K562 (cell line): ENCODE data around the gene MT2A. TPM values are rescaled to one million over a fixed set of nuclear protein-coding genes. Genes with fewer than 3 reads are reported as not detected.

Experiments
- ATAC-seq: fragments of 200-7000 bp; cut with Tn5 transposase; 3 replicates; pipeline ENCODE4 v1.9.1; 2020; ENCODE audit warnings: moderate library complexity
- BruUV-seq: library from RNA; stranded (reverse); fragments of 400-500 nt; replicated peaks from 2 replicates; lab custom pipeline; 2021; lab: Mats Ljungman, UMichigan
- CTCF ChIA-PET: fragments of 300-600 bp; formaldehyde crosslinking; extraction: SDS; loops from one replicate; lab custom pipeline; 2021; ENCODE audit warnings: low intra/inter-chr PET ratio; lab: Yijun Ruan, JAX
- POLR2A ChIA-PET: fragments of 300-600, 350-650 bp; sonication (Branson Sonifier 250); formaldehyde crosslinking; extraction: SDS; loops from one replicate; lab custom pipeline; 2021; ENCODE audit warnings: antibody characterized with exemption, inconsistent platforms; lab: Yijun Ruan, JAX
- DNase-seq, 4 experiments: peaks; one replicate each; pipeline versions ENCODE4 v3.0.0 to v3.0.0-alpha.2; 2011 to 2018; ENCODE audit warnings: low spot score in 3 of 4, mixed read lengths in 3 of 4; ENCODE audit errors: extremely low read depth in 1 of 4
- FAIRE-seq: peaks from 2 replicates; lab custom pipeline; 2011; peaks lifted over from hg19 to GRCh38; lab: Jason Lieb, UNC
- H2AFZ ChIP-seq: 2 replicates; pipeline ENCODE4 v1.6.0; 2011; ENCODE audit warnings: low read depth, low read length, control low read depth, inconsistent platforms
- H3K27ac ChIP-seq: fragments of 200-600 bp; 3 replicates; pipeline ENCODE4 v1.8.0; 2011; ENCODE audit warnings: low read depth, mild to moderate bottlenecking, control low read depth, inconsistent platforms, low read length, moderate library complexity, mixed read lengths; ENCODE audit errors: extremely low read depth
- H3K27me3 ChIP-seq, 2 experiments: fragments of 300-600 bp in 1 of 2; 2 replicates in 1 of 2; 3 replicates in 1 of 2; pipeline versions ENCODE4 v1.6.0 to v1.8.0; 2011; ENCODE audit warnings: inconsistent platforms in 2 of 2, low read length in 2 of 2, mild to moderate bottlenecking in 1 of 2, mixed read lengths in 1 of 2, moderate library complexity in 1 of 2; ENCODE audit not compliant: control insufficient read depth in 2 of 2, insufficient read depth in 2 of 2
- H3K36me3 ChIP-seq: fragments of 300-600 bp; 3 replicates; pipeline ENCODE4 v1.8.0; 2011; ENCODE audit warnings: mild to moderate bottlenecking, low read length, inconsistent platforms; ENCODE audit not compliant: control insufficient read depth, insufficient read depth
- H3K4me1 ChIP-seq, 2 experiments: fragments of 200-600 bp in 1 of 2; replicated peaks in 1 of 2; 2 replicates in 1 of 2; 3 replicates in 1 of 2; pipeline versions ENCODE4 v1.5.1 to v1.8.0; 2011; ENCODE audit warnings: inconsistent platforms in 2 of 2, low read length in 2 of 2, mild to moderate bottlenecking in 1 of 2, mixed read lengths in 1 of 2, moderate library complexity in 1 of 2; ENCODE audit not compliant: control insufficient read depth in 2 of 2, insufficient read depth in 2 of 2
- H3K4me2 ChIP-seq: 2 replicates; pipeline ENCODE4 v1.6.1; 2011; ENCODE audit warnings: low read length, control low read depth, inconsistent platforms, mixed read lengths; ENCODE audit not compliant: insufficient read depth
- H3K4me3 ChIP-seq: fragments of 200-600 bp; sonication (generic), shearing (Covaris generic); 2 replicates; pipeline ENCODE4 v1.5.1; 2016; ENCODE audit warnings: control low read depth, inconsistent platforms
- H3K79me2 ChIP-seq: fragments of 200-600 bp; 3 replicates; pipeline ENCODE4 v1.8.0; 2011; ENCODE audit warnings: low read length, inconsistent platforms; ENCODE audit not compliant: control insufficient read depth, insufficient read depth
- H3K9ac ChIP-seq, 2 experiments: 2 replicates each; pipeline versions ENCODE4 v1.6.0 to v1.6.1; 2011; ENCODE audit warnings: low read depth in 2 of 2, low read length in 2 of 2, control low read depth in 1 of 2, inconsistent platforms in 1 of 2, mild to moderate bottlenecking in 1 of 2, mixed read lengths in 1 of 2; ENCODE audit not compliant: insufficient read depth in 1 of 2
- H3K9me1 ChIP-seq: one replicate; pipeline ENCODE4 v1.6.0; 2011; ENCODE audit warnings: inconsistent platforms, mild to moderate bottlenecking, low read length, moderate library complexity; ENCODE audit not compliant: control insufficient read depth, insufficient read depth
- H3K9me3 ChIP-seq: replicated peaks from 2 replicates; pipeline ENCODE4 v1.5.1; 2011; ENCODE audit warnings: low read depth, low read length, inconsistent platforms; ENCODE audit not compliant: control insufficient read depth, insufficient read depth
- H4K20me1 ChIP-seq: replicated peaks from 2 replicates; pipeline ENCODE4 v1.6.1; 2011; ENCODE audit warnings: low read length, inconsistent platforms, mixed read lengths; ENCODE audit not compliant: control insufficient read depth, insufficient read depth
- LARP7 ChIP-seq: fragments of 450-650 bp; IDR thresholded peaks from 2 replicates; pipeline ENCODE4 v1.6.1; 2016
- MEF2D ChIP-seq: conservative IDR thresholded peaks from 2 replicates; pipeline ENCODE4 v1.6.1; 2016; ENCODE audit warnings: low read depth, missing genetic modification characterization, missing compliant biosample characterization
- MYBL2 ChIP-seq, 2 experiments: fragments of 450-650 bp in 1 of 2; sonication (generic) in 1 of 2; formaldehyde crosslinking in 1 of 2; IDR thresholded peaks; 2 replicates each; pipeline versions ENCODE4 v1.6.1 to v1.8.1; 2017 to 2022; ENCODE audit warnings: borderline replicate concordance in 1 of 2, inconsistent platforms in 1 of 2, low read depth in 1 of 2, mild to moderate bottlenecking in 1 of 2, missing genetic modification reagents in 1 of 2, moderate library complexity in 1 of 2
- PTTG1 ChIP-seq: fragments of 450-650 bp; IDR thresholded peaks from 2 replicates; pipeline ENCODE4 v1.6.1; 2016; ENCODE audit warnings: low read depth, mild to moderate bottlenecking, missing genetic modification characterization, missing compliant biosample characterization
- RUNX1 ChIP-seq: sonication (generic); IDR thresholded peaks from 2 replicates; pipeline ENCODE4 v1.6.1; 2016; ENCODE audit warnings: antibody characterized with exemption, low read depth
- SIN3B ChIP-seq: fragments of 450-650 bp; IDR thresholded peaks from 2 replicates; pipeline ENCODE4 v1.6.1; 2017; ENCODE audit warnings: low read depth, mild to moderate bottlenecking, moderate library complexity
- SP2 ChIP-seq: IDR thresholded peaks from 2 replicates; pipeline ENCODE4 v1.6.1; 2011; ENCODE audit warnings: mild to moderate bottlenecking, low read depth, low read length, moderate library complexity; ENCODE audit not compliant: poor library complexity, severe bottlenecking; ENCODE audit errors: extremely low read depth
- TCF7L2 ChIP-seq: fragments of 150-350 bp; IDR thresholded peaks from 2 replicates; pipeline ENCODE4 v1.6.1; 2016; ENCODE audit warnings: low read depth, mild to moderate bottlenecking, low read length, moderate library complexity
- ZNF197 ChIP-seq: fragments of 200-800 bp; sonication (Bioruptor generic); IDR thresholded peaks from 2 replicates; pipeline ENCODE4 v1.6.1; 2016; ENCODE audit warnings: low read depth, missing genetic modification characterization, missing compliant biosample characterization
- ZNF589 ChIP-seq: fragments of 200-800 bp; sonication (Bioruptor generic); IDR thresholded peaks from 2 replicates; pipeline ENCODE4 v1.6.1; 2016; ENCODE audit warnings: low read depth, missing genetic modification characterization, missing compliant biosample characterization
- WGBS: fragments of 100-300 bp; shearing (Covaris generic); methylation state at CpG from one replicate; pipeline ENCODE4 v1.1.6; 2016; ENCODE audit warnings: low coverage, mixed read lengths; ENCODE audit not compliant: insufficient coverage; ENCODE audit errors: missing lambda C conversion rate; 5-methylcytosine and 5-hydroxymethylcytosine counted together
- in situ Hi-C: fragments of 300-500 bp; cut with MboI; formaldehyde crosslinking; loops from 4 replicates; pipeline ENCODE4 v1.15.0; 2018; ENCODE audit warnings: inconsistent platforms, mixed read lengths
- intact Hi-C: fragments of 100-400 bp; cut with micrococcal nuclease; formaldehyde crosslinking; loops from 2 replicates; pipeline ENCODE4 v1.14.2; 2022
- polyA plus RNA-seq, 8 experiments: library from polyadenylated mRNA; depleted of rRNA in 4 of 8; stranded (reverse) in 5 of 8; unstranded in 3 of 8; fragments of >200 nt; fragmentation: Nextera tagmentation in 2 of 8; fragmentation: Illumina TruSeq in 1 of 8; extraction: Ambion mirVana in 2 of 8; extraction: Trizol in 1 of 8; gene quantifications; 2 replicates each; pipeline versions ENCODE4 v1.2.1 to v1.2.3, GENCODE V29; 2011 to 2014; ENCODE audit warnings: inconsistent platforms in 1 of 8, missing spikeins in 1 of 8
- total RNA-seq, 7 experiments: library from RNA; depleted of rRNA in 6 of 7; stranded (reverse); fragments of >200 nt in 6 of 7; fragmentation: Illumina TruSeq in 2 of 7; extraction: Trizol in 2 of 7; gene quantifications; 2 replicates each; pipeline versions ENCODE4 v1.2.1 to v1.2.3, GENCODE V29; 2011 to 2021; ENCODE audit warnings: low replicate concordance in 1 of 7
- TF ChIP-seq, protein P1 (sequence below): sonication (generic); formaldehyde crosslinking; IDR thresholded peaks from 2 replicates; pipeline ENCODE4 v1.9.0; 2022; ENCODE audit warnings: mild to moderate bottlenecking, missing genetic modification reagents
- TF ChIP-seq, protein P2 (sequence below): fragments of 250-450 bp; sonication (Bioruptor Pico); IDR thresholded peaks from 2 replicates; pipeline ENCODE4 v1.4.0; 2020; ENCODE audit warnings: mild to moderate bottlenecking, moderate library complexity, borderline replicate concordance
- TF ChIP-seq, protein P3 (sequence below): sonication (generic); formaldehyde crosslinking; IDR thresholded peaks from 2 replicates; pipeline ENCODE4 v1.8.0; 2023; ENCODE audit warnings: mild to moderate bottlenecking, missing genetic modification reagents

MT2A gene
- total and polyA plus RNA-seq, 9 of the 15 experiments (the other 6 are each of a cell fraction or from before 2014, with no cell fraction given), result 2.0 to 16.9 (median 8.5) TPM

DNA sequence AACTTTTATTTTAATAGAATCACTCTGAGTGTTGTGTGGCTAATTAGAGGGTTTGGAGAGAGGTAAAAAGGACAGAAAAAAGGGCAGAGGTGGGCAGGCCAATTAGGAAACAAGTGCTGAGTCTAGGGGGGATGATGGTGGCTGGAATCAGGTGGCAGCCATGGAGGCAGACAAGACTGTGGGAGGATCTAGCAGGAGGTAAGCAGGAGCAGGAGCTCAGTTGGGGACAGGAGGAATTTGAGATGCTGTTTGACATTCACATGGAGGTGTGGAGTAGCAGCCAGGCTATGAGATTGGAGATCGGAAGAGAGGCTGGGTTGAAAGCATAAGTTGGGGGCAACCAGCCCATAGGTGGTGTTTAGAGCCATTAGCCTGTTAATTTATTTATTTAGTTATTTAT lies 47.3 kb upstream of the MT2A start:
- TF ChIP-seq SP2 (no peak), RUNX1 (no peak), SIN3B (no peak), ZNF589 (CRISPR knock-in tag) (no peak), MEF2D (tag) (no peak), ZNF197 (CRISPR knock-in tag) (no peak), TCF7L2 (no peak), MYBL2 (IDR thresholded peaks at IDR 0.05; ENCODE audit: low read depth) (no peak), MYBL2 (CRISPR knock-in tag; IDR thresholded peaks at IDR 0.05; ENCODE audit: borderline replicate concordance) (no peak), PTTG1 (tag) (no peak), LARP7 (no peak)
- TF ChIP-seq, protein P1, sequence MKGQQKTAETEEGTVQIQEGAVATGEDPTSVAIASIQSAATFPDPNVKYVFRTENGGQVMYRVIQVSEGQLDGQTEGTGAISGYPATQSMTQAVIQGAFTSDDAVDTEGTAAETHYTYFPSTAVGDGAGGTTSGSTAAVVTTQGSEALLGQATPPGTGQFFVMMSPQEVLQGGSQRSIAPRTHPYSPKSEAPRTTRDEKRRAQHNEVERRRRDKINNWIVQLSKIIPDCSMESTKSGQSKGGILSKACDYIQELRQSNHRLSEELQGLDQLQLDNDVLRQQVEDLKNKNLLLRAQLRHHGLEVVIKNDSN (CRISPR knock-in tag), result no peak
- TF ChIP-seq, protein P2, sequence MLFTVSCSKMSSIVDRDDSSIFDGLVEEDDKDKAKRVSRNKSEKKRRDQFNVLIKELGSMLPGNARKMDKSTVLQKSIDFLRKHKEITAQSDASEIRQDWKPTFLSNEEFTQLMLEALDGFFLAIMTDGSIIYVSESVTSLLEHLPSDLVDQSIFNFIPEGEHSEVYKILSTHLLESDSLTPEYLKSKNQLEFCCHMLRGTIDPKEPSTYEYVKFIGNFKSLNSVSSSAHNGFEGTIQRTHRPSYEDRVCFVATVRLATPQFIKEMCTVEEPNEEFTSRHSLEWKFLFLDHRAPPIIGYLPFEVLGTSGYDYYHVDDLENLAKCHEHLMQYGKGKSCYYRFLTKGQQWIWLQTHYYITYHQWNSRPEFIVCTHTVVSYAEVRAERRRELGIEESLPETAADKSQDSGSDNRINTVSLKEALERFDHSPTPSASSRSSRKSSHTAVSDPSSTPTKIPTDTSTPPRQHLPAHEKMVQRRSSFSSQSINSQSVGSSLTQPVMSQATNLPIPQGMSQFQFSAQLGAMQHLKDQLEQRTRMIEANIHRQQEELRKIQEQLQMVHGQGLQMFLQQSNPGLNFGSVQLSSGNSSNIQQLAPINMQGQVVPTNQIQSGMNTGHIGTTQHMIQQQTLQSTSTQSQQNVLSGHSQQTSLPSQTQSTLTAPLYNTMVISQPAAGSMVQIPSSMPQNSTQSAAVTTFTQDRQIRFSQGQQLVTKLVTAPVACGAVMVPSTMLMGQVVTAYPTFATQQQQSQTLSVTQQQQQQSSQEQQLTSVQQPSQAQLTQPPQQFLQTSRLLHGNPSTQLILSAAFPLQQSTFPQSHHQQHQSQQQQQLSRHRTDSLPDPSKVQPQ (CRISPR knock-in tag), result no peak
- TF ChIP-seq, protein P3, sequence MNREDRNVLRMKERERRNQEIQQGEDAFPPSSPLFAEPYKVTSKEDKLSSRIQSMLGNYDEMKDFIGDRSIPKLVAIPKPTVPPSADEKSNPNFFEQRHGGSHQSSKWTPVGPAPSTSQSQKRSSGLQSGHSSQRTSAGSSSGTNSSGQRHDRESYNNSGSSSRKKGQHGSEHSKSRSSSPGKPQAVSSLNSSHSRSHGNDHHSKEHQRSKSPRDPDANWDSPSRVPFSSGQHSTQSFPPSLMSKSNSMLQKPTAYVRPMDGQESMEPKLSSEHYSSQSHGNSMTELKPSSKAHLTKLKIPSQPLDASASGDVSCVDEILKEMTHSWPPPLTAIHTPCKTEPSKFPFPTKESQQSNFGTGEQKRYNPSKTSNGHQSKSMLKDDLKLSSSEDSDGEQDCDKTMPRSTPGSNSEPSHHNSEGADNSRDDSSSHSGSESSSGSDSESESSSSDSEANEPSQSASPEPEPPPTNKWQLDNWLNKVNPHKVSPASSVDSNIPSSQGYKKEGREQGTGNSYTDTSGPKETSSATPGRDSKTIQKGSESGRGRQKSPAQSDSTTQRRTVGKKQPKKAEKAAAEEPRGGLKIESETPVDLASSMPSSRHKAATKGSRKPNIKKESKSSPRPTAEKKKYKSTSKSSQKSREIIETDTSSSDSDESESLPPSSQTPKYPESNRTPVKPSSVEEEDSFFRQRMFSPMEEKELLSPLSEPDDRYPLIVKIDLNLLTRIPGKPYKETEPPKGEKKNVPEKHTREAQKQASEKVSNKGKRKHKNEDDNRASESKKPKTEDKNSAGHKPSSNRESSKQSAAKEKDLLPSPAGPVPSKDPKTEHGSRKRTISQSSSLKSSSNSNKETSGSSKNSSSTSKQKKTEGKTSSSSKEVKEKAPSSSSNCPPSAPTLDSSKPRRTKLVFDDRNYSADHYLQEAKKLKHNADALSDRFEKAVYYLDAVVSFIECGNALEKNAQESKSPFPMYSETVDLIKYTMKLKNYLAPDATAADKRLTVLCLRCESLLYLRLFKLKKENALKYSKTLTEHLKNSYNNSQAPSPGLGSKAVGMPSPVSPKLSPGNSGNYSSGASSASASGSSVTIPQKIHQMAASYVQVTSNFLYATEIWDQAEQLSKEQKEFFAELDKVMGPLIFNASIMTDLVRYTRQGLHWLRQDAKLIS, result no peak
- Histone ChIP-seq H3K4me2 (no peak overlapping the region), H3K79me2 (no peaks in the 10 kb centered on the region), H3K27ac (no peak overlapping the region), H3K27me3 (peaks cover 21 to 58% of the 10 kb centered on the region in 2 experiments; a peak in 4 of 5 replicates), H3K4me1 (no peaks in the 10 kb centered on the region), H2AFZ (no peak overlapping the region), H3K9ac (no peak overlapping the region), H4K20me1 (no peaks in the 10 kb centered on the region), H3K4me3 (no peak overlapping the region), H3K9me3 (no peaks in the 10 kb centered on the region), H3K9me1 (no peaks in the 10 kb centered on the region), H3K36me3 (no peaks in the 10 kb centered on the region)
- no TSS peak for BruUV-seq
- no peak for DNase-seq
- in situ Hi-C loops (no loop called here), intact Hi-C loops (no loop called here)
- POLR2A ChIA-PET, result no interaction called here
- no peak for ATAC-seq
- WGBS, result 0% methylated on average over 1 of the region's 1 CpG
- no peak for FAIRE-seq
- CTCF ChIA-PET, result no interaction called here
